ENCODE results near the gene GORASP1. TPM values are rescaled to one million over a fixed set of nuclear protein-coding genes. Genes with fewer than 3 reads are reported as not detected.
A peak's percentile ranks its signal among the peaks of the same experiment; 100 is the strongest.

The GORASP1 gene
- total and polyA plus RNA-seq, 2 of the 8 experiments (the other 6 are each of a cell fraction or from before 2014, with no cell fraction given), result 33.4 to 33.5 TPM

- peak overlapping the region; percentile 36; the same call in 1 of the 2 replicates for H2BK15ac ChIP-seq (ENCODE audit: low read length)
- H3K27me3 ChIP-seq (replicated peaks in 1 of 4; ENCODE audit: control insufficient read depth in 3 of 4, extremely low read depth in 1 of 4, insufficient read depth in 3 of 4, low read length in 3 of 4), result no peaks in the 10 kb centered on the region
- peak overlapping the region; percentile 99 for H2BK12ac ChIP-seq (ENCODE audit: low read depth, low read length)
- H4K5ac ChIP-seq (ENCODE audit: insufficient read length, low read depth, low read length), result no peak overlapping the region
- peak overlapping the region; percentile 98 for H2BK20ac ChIP-seq (ENCODE audit: low read length)
- ChIA-PET POLR2A (ENCODE audit: partially characterized antibody) (interaction anchor here (1.0 to 2.9 kb wide), 10 partner anchors 8 to 262 kb away, joined by 3 to 16 read pairs (median 5); partner anchors contain the start of gene RPSA), CTCF (ENCODE audit: partially characterized antibody) (interaction anchor here (0.6 to 2.2 kb wide), 8 partner anchors 9 to 1002 kb away, joined by 3 to 8 read pairs (median 4); partner anchors contain the start of gene XIRP1)
- H4K91ac ChIP-seq (replicated peaks; ENCODE audit: insufficient read length, low read length), result no peak overlapping the region
- H4K8ac ChIP-seq (ENCODE audit: extremely low read depth, insufficient read depth, low read length), result no peak overlapping the region
- peak overlapping the region; percentile 97 for H2AK5ac ChIP-seq (ENCODE audit: low read depth, low read length)
- TF ChIP-seq BRCA1 (IDR thresholded peaks at IDR 0.05; ENCODE audit: low read depth, low read length) (no peak), E2F6 (IDR thresholded peaks at IDR 0.05) (no peak), CTCF (IDR thresholded peaks at IDR 0.05; ENCODE audit: control extremely low read depth in 1 of 3, insufficient read depth in 1 of 3, low read depth in 1 of 3, low read length in 3 of 3) (peak in 1 of 3 experiments; percentile 7; a peak in 1 of 4 replicates)
- peaks cover 16% of the 10 kb centered on the region; the same call in 1 of the 2 replicates for H3K79me1 ChIP-seq (ENCODE audit: low read depth, low read length)
- peak overlapping the region; percentile 99 for H2BK5ac ChIP-seq (ENCODE audit: low read depth, low read length)
- no peaks in the 10 kb centered on the region for H3K9me3 ChIP-seq (ENCODE audit: insufficient read depth in 2 of 2, low read depth in 1 of 2, low read length in 1 of 2)
- H2AFZ ChIP-seq (ENCODE audit: low read length), result no peak overlapping the region
- H3K14ac ChIP-seq (ENCODE audit: insufficient read length), result peak overlapping the region; percentile 13
- no peak overlapping the region for H3K23ac ChIP-seq (ENCODE audit: insufficient read length)
- H3K79me2 ChIP-seq (ENCODE audit: control insufficient read depth in 1 of 2, insufficient read depth in 2 of 2, low read length in 2 of 2), result peaks cover 14 to 44% of the 10 kb centered on the region in 2 experiments
- peaks cover 17 to 58% (median 39%) of the 10 kb centered on the region in 4 experiments for H3K4me1 ChIP-seq (replicated peaks in 1 of 4; ENCODE audit: control insufficient read depth in 3 of 4, insufficient read depth in 4 of 4, low read length in 3 of 4)
- H3K36me3 ChIP-seq (ENCODE audit: control insufficient read depth in 2 of 4, insufficient read depth in 4 of 4, low read length in 3 of 4), result peaks cover 0 to 13% (median 2%) of the 10 kb centered on the region in 4 experiments; a peak in 3 of 8 replicates
- peak overlapping the region; percentile 22 for H3K4ac ChIP-seq (replicated peaks; ENCODE audit: insufficient read length, low read depth, low read length)
- peak overlapping the region; percentile 75 for H3K27ac ChIP-seq (ENCODE audit: low read depth, low read length)
- peaks cover 21% of the 10 kb centered on the region for H3K23me2 ChIP-seq (ENCODE audit: low read depth, low read length)
- no peak for FAIRE-seq
- H3K9ac ChIP-seq (replicated peaks in 1 of 4; ENCODE audit: extremely low read depth in 1 of 4, low read depth in 3 of 4, low read length in 3 of 4), result peak overlapping the region in 3 of 4 experiments; percentile 35 to 66 (median 65); a peak in 6 of 7 replicates
- peak overlapping the region; percentile 3 to 85 (median 78); a peak in 5 of 8 replicates for H3K4me3 ChIP-seq (ENCODE audit: extremely low read depth in 1 of 4, insufficient read depth in 2 of 4, low read depth in 3 of 4, low read length in 4 of 4)
- H3K56ac ChIP-seq (replicated peaks; ENCODE audit: insufficient read length, low read depth, low read length), result no peak overlapping the region
- no peak overlapping the region for H2BK120ac ChIP-seq (replicated peaks; ENCODE audit: low read depth, low read length)
- peaks cover 7 to 32% of the 10 kb centered on the region in 2 experiments for H4K20me1 ChIP-seq (replicated peaks in 1 of 2; ENCODE audit: control insufficient read depth in 1 of 2, insufficient read depth in 2 of 2, low read length in 2 of 2)
- WGBS, 2 experiments (ENCODE audit: extremely low coverage in 1 of 2, insufficient coverage in 1 of 2, insufficient read length in 1 of 2, insufficient replicate concordance in 2 of 2, low coverage in 1 of 2, low lambda C conversion rate in 2 of 2, missing lambda C conversion rate in 1 of 2), result 67% methylated on average over 5 of the region's 5 CpGs; no CpG with 5 or more reads in 1 of the 2 experiments
- DNase-seq (ENCODE audit: low read depth in 1 of 2, low spot score in 2 of 2), result no peak
- peak overlapping the region; percentile 99 for H3K18ac ChIP-seq (ENCODE audit: extremely low read depth, low read length)
- peak overlapping the region; percentile 97 to 99 for H3K4me2 ChIP-seq (ENCODE audit: insufficient read depth in 1 of 2, low read depth in 2 of 2, low read length in 2 of 2)
Observed at GRCh38 chr3:39150148-39150802, 42.8 kb upstream of the GORASP1 start.

Measured in H1 (cell line).